ENCODE measurements around the gene GNB1L. TPM values are rescaled to one million over a fixed set of nuclear protein-coding genes. Genes with fewer than 3 reads are reported as not detected.

GNB1L gene
- total RNA-seq, 4 donors from 2014 or later, result 0.59 to 12.2 (median 3.1) TPM

GRCh38 chr22:19734163-19734562, 120.5 kb downstream of the GNB1L start:
- no peak for DNase-seq
- no peaks in the 10 kb centered on the region for H3K27me3 ChIP-seq
- no peak overlapping the region for H3K4me3 ChIP-seq
- intact Hi-C loops (cut with DNase I; ENCODE audit: low total_unique reads), result no loop called here
- H3K4me1 ChIP-seq, result no peaks in the 10 kb centered on the region
- no peak for TF ChIP-seq POLR2A (IDR thresholded peaks at IDR 0.05)
- no peak for TF ChIP-seq CTCF (IDR thresholded peaks at IDR 0.05)
- no peaks in the 10 kb centered on the region for H3K36me3 ChIP-seq
- H3K27ac ChIP-seq, result no peak overlapping the region
- no peaks in the 10 kb centered on the region for H3K9me3 ChIP-seq

- no peak overlapping the region for H3K4me3 ChIP-seq
- intact Hi-C loops (cut with DNase I; ENCODE audit: low total_unique reads), result no loop called here
These were observed 120.9 kb downstream of the GNB1L start for GRCh38 chr22:19733755-19734154.

More at GRCh38 chr22:19733755-19734154, 120.9 kb downstream of the GNB1L start:
- no peaks in the 10 kb centered on the region for H3K9me3 ChIP-seq
- H3K27me3 ChIP-seq, result no peaks in the 10 kb centered on the region
- no peak for TF ChIP-seq CTCF (IDR thresholded peaks at IDR 0.05)
- no peak for TF ChIP-seq POLR2A (IDR thresholded peaks at IDR 0.05)
- no peaks in the 10 kb centered on the region for H3K36me3 ChIP-seq
- H3K4me1 ChIP-seq, result no peaks in the 10 kb centered on the region
- DNase-seq, result no peak
- H3K27ac ChIP-seq, result no peak overlapping the region

Other genes with a start within 250 kb of the GNB1L start
- gene SEPTIN5, start 140.4 kb downstream of the GNB1L start, total RNA-seq, result 10 to 100 TPM in 3 of 4 donors, 1 to 10 TPM in 1; 9.4 to 67.6 (median 25.3) TPM
- gene GP1BB, start 131.3 kb downstream of the GNB1L start, total RNA-seq, result 1 to 10 TPM in 2 of 4 donors, under 1 TPM in 1, not detected in 1; 0.76 to 7.4 (median 6.4) TPM
- 10 to 100 TPM in 2 of 4 donors, 1 to 10 TPM in 2; 1.0 to 23.2 (median 5.8) TPM for gene TBX1, start 94.1 kb downstream of the GNB1L start, total RNA-seq
- 10 to 100 TPM in 3 of 4 donors, 1 to 10 TPM in 1; 6.8 to 24.3 (median 17.7) TPM for gene RTL10, start within 50 bp of the GNB1L start, total RNA-seq
- 100 to 1,000 TPM in 2 of 4 donors, 10 to 100 TPM in 2; 88.9 to 175 (median 108) TPM for gene COMT, start 86.9 kb upstream of the GNB1L start, total RNA-seq
- 10 to 100 TPM; 14.7 to 48.9 (median 25.6) TPM for gene TXNRD2, start 86.9 kb upstream of the GNB1L start, total RNA-seq
- 10 to 100 TPM in 2 of 4 donors, 1 to 10 TPM in 2; 1.5 to 43.4 (median 16.6) TPM for gene ARVCF, start 161.9 kb upstream of the GNB1L start, total RNA-seq
- 10 to 100 TPM in 2 of 4 donors, 1 to 10 TPM in 2; 2.8 to 25.1 (median 13.3) TPM for gene TANGO2, start 166.2 kb upstream of the GNB1L start, total RNA-seq
- gene DGCR8, start 225.4 kb upstream of the GNB1L start, total RNA-seq, result 10 to 100 TPM; 13.2 to 56.2 (median 33.5) TPM